UCSD-AML1 (cell line): ENCODE results near the gene RNF19B.

Experiments
- DNase-seq: peaks from one replicate; lab custom pipeline; 2025; ENCODE audit not compliant: unreplicated experiment; lab: John Stamatoyannopoulos, UW

RNF19B gene

DNA sequence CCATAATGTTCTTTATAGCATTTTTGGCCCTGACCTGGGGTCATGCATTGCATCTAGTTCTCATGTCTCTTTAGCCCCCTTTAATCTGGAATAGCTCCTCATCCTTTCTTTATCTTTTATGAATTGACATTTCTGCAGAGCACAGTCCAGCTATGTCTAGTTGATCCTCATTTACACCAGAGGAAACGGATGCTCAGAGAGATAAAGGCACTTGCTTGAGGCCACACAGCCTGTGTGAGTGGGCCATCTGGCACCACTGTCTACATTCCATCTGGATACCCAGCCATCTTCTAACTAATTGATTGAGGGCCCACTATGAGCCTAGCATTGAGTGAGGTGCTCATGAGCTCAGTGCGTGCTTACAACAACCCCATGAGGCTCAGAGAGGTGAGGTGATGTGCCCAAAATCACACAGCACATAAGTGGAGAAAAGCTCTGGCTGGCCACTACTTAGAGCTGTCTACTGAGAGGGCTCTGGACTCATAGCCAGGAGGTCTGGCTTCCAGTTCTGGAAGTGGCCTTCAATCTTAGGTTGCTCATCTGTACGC lies 74.8 kb downstream of the RNF19B start:
- DNase-seq, result no peak

DNA sequence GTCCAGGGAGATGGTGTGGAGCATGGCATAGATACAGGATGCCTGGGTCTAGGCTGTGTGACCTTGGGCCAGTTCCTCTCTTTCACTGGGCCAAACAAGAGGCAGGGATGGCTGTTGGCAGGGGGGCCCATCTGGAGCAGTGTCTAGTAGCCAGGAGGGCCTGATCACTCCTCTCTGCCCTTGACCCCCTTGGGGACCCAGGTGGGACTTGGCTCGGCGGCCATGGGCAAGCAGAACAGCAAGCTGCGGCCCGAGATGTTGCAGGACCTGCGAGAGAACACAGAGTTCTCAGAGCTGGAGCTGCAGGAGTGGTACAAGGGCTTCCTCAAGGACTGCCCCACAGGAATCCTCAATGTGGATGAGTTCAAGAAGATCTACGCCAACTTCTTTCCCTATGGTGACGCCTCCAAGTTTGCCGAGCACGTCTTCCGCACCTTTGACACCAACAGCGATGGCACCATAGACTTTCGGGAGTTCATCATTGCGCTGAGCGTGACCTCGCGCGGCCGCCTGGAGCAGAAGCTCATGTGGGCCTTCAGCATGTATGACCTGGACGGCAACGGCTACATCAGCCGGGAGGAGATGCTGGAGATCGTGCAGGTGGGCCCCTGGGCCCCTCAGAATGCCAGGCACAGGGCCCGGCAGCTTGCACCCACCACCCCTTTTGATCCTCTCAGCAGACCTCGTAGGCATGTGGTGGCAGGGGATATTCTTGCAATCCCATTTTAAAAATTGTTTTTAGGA lies 75.8 kb downstream of the RNF19B start:
- no peak for DNase-seq

DNA sequence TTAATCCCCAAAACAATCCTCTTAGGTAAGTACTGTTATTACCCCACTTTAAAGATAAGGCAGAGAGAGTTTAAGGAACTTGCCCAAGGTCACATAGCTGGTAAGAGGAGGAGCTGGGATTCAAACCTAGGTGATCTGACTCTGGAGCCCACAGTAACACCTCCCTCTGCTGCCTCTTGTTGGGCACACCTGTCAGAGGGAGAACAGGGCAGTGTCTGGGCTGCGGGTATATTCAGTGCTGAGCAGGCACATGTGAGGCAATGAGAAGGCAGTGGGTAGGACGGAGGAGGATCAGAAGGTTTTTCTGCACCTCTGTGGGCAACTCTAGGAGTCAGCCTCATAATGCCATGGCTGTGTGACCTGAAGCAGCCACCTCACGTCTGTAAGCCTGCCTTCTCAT lies 76.5 kb downstream of the RNF19B start:
- DNase-seq, result no peak

DNA sequence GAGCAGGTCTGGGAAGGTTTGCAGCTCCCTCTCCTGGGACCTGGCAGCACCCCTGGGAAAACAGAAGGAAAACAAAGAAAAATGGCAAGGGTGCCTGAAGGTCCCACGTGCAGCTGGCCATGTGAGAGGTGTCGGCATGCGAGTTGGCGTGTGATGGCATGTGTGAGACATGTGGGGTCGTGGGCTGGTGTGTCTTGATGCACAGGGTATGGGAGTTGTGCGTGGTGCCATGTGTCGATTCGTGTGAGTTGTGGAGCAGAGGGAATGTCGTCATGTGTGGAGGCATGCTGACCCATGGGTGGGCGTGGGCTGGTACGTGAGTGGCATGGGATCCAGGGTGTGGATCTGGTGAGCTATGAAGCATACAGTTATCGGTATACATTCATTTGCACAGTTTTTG lies 77.0 kb downstream of the RNF19B start:
- no peak for DNase-seq

DNA sequence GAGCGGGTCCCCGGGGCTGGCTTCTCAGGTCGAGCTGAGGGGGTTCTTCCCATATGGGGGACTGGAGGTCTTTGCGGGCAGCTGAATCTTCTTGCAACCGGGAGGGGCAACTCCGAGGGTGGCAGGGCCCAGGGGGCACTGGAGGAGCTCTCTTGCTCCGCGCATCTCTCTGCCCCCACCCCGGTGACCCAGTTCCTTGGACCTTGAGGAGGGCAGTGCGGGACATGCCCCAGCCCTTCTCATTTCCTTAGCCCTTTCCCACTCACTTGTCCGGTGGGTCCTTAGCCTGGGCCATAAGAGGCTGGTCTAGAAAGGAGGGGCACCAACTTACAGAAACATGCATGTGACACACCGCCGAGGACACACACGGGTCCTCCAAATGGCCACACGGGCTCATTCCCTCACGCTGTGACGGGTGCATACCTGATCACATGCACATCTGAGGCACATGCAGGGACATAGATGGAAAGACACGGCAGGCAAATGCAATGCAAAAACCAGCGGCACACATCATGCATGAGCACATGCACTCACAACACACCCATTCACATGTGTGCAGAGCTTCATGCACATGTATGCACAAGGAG lies 77.7 kb downstream of the RNF19B start:
- no peak for DNase-seq
